GM12892 (cell line): ENCODE measurements around the gene TEKT5.

Experiments
- POLR2AphosphoS5 ChIP-seq: IDR thresholded peaks from 2 replicates; pipeline ENCODE4 v1.6.1; 2011; ENCODE audit warnings: low read depth, low read length, control low read depth
- TAF1 ChIP-seq: IDR thresholded peaks from 2 replicates; pipeline ENCODE4 v1.6.1; 2011; ENCODE audit warnings: low read depth, mild to moderate bottlenecking, control low read depth, low read length, borderline replicate concordance

GRCh38 chr16:10741844-10742243, 47.1 kb upstream of the TEKT5 start:
- TF ChIP-seq POLR2AphosphoS5 (no peak), TAF1 (no peak)
